Measurements from ENCODE around the gene CAB39.

CAB39 gene

DNA sequence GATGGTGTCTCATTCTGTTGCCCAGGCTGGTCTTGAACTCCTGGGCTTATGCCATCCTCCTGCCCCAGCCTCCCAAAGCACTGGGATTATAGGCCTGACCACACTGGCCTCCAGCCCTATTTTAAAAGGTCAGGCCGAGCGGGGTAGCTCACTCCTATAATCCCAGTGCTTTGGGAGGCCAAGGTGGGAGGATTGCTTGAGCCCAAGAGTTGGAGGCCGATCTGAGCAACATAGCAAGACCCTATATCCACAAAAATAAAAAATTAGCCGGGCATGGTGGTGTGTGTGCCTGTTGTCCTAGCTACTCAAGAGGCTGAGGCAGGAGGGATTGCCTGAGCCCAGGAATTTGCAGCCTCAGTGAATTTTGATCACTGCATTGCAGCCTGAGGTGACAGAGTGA, 3.9 kb downstream of the CAB39 start:
- H3K27me3 ChIP-seq (ENCODE audit: insufficient read depth, poor library complexity, severe bottlenecking) = no peaks in the 10 kb centered on the region
- no peaks in the 10 kb centered on the region for H3K9me3 ChIP-seq (ENCODE audit: severe bottlenecking)
- DNase-seq (ENCODE audit: low spot score) (no peak), ATAC-seq (ENCODE audit: low read depth) (no peak)
- no peak overlapping the region for H3K4me3 ChIP-seq (ENCODE audit: severe bottlenecking)
- H3K36me3 ChIP-seq (ENCODE audit: low read depth) = peaks cover 51% of the 10 kb centered on the region
- TF ChIP-seq, protein P1, sequence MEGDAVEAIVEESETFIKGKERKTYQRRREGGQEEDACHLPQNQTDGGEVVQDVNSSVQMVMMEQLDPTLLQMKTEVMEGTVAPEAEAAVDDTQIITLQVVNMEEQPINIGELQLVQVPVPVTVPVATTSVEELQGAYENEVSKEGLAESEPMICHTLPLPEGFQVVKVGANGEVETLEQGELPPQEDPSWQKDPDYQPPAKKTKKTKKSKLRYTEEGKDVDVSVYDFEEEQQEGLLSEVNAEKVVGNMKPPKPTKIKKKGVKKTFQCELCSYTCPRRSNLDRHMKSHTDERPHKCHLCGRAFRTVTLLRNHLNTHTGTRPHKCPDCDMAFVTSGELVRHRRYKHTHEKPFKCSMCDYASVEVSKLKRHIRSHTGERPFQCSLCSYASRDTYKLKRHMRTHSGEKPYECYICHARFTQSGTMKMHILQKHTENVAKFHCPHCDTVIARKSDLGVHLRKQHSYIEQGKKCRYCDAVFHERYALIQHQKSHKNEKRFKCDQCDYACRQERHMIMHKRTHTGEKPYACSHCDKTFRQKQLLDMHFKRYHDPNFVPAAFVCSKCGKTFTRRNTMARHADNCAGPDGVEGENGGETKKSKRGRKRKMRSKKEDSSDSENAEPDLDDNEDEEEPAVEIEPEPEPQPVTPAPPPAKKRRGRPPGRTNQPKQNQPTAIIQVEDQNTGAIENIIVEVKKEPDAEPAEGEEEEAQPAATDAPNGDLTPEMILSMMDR (IDR thresholded peaks at IDR 0.05; ENCODE audit: poor library complexity, severe bottlenecking) = no peak
- H3K27ac ChIP-seq (ENCODE audit: poor library complexity, severe bottlenecking) = no peak overlapping the region
- H3K4me1 ChIP-seq (ENCODE audit: insufficient read depth, poor library complexity, severe bottlenecking) = peaks cover 41% of the 10 kb centered on the region

DNA sequence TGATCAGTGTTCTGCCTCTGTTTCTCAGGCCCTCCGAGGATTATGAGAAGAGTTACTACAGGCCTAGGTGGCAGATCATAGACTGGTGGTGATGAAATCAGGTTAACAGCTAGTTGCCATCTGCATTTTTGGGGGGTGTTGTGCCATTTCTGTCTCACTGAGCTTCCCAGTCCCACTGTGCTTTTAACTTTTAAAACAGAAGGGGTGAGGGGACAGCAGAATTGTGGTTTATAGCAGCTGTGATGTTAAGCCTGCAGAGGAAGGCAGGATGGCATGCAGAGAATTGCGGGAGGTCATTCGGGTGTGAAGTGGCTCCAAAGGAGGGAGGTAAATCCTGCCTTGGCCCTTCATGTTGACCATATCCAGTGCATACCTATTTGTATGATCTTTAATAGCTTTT, 5.0 kb downstream of the CAB39 start:
- Histone ChIP-seq H3K27ac (ENCODE audit: poor library complexity, severe bottlenecking) (no peak overlapping the region), H3K4me1 (ENCODE audit: insufficient read depth, poor library complexity, severe bottlenecking) (peaks cover 45% of the 10 kb centered on the region), H3K9me3 (ENCODE audit: severe bottlenecking) (no peaks in the 10 kb centered on the region), H3K27me3 (ENCODE audit: insufficient read depth, poor library complexity, severe bottlenecking) (no peaks in the 10 kb centered on the region), H3K4me3 (ENCODE audit: severe bottlenecking) (no peak overlapping the region), H3K36me3 (ENCODE audit: low read depth) (peaks cover 60% of the 10 kb centered on the region)
- ATAC-seq (ENCODE audit: low read depth) = no peak
- no peak for DNase-seq (ENCODE audit: low spot score)
- TF ChIP-seq, protein P1 (IDR thresholded peaks at IDR 0.05; ENCODE audit: poor library complexity, severe bottlenecking) = no peak

DNA sequence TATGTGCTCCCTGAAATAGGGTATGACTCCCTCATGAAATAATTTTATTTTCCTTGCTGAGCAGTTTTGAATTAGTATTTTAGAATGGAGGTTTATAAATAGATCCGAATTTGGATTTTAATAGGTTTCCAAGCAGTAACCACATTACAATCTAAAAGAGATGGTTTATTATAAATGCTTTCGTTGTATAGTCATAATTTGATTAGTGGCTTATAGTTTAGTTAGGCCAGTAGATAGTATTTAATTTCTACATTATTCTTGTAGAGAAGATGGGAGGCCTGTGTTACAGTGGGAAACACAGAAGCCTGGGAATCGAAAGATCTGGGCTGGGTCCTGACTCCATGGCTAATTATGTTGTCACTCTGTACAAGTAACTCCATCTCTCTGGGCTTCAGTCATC, 6.7 kb downstream of the CAB39 start:
- Histone ChIP-seq H3K36me3 (ENCODE audit: low read depth) (peaks cover 75% of the 10 kb centered on the region), H3K9me3 (ENCODE audit: severe bottlenecking) (no peaks in the 10 kb centered on the region), H3K4me3 (ENCODE audit: severe bottlenecking) (no peak overlapping the region), H3K27me3 (ENCODE audit: insufficient read depth, poor library complexity, severe bottlenecking) (no peaks in the 10 kb centered on the region), H3K27ac (ENCODE audit: poor library complexity, severe bottlenecking) (no peak overlapping the region), H3K4me1 (ENCODE audit: insufficient read depth, poor library complexity, severe bottlenecking) (peaks cover 54% of the 10 kb centered on the region)
- TF ChIP-seq, protein P1 (IDR thresholded peaks at IDR 0.05; ENCODE audit: poor library complexity, severe bottlenecking) = no peak
- ATAC-seq (ENCODE audit: low read depth) (no peak), DNase-seq (ENCODE audit: low spot score) (no peak)

DNA sequence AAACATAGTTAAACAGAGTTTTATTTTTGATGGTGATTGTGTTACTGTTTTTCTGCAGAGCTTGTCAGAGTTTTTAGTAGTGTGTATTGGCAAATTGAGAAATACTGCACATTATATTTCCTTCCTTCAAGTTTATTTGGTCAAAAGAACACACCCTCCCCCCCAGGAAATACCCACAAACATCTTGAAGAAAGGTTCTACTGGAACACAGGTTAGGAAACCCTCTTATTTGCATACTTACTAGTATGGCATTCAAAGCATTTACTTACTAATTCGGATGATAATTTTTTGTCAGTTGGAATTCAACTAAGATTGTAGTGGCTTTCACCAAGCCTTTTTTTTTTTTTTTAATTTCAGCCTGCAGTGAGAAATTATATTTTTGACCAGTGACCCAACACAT, 9.1 kb downstream of the CAB39 start:
- Histone ChIP-seq H3K36me3 (ENCODE audit: low read depth) (peaks cover 63% of the 10 kb centered on the region), H3K9me3 (ENCODE audit: severe bottlenecking) (no peaks in the 10 kb centered on the region), H3K27me3 (ENCODE audit: insufficient read depth, poor library complexity, severe bottlenecking) (no peaks in the 10 kb centered on the region), H3K4me3 (ENCODE audit: severe bottlenecking) (no peak overlapping the region), H3K27ac (ENCODE audit: poor library complexity, severe bottlenecking) (peak overlapping the region; percentile 32), H3K4me1 (ENCODE audit: insufficient read depth, poor library complexity, severe bottlenecking) (peaks cover 33% of the 10 kb centered on the region)
- TF ChIP-seq, protein P1 (IDR thresholded peaks at IDR 0.05; ENCODE audit: poor library complexity, severe bottlenecking) = no peak
- ATAC-seq (ENCODE audit: low read depth) (peak; percentile 64), DNase-seq (ENCODE audit: low spot score) (no peak)

DNA sequence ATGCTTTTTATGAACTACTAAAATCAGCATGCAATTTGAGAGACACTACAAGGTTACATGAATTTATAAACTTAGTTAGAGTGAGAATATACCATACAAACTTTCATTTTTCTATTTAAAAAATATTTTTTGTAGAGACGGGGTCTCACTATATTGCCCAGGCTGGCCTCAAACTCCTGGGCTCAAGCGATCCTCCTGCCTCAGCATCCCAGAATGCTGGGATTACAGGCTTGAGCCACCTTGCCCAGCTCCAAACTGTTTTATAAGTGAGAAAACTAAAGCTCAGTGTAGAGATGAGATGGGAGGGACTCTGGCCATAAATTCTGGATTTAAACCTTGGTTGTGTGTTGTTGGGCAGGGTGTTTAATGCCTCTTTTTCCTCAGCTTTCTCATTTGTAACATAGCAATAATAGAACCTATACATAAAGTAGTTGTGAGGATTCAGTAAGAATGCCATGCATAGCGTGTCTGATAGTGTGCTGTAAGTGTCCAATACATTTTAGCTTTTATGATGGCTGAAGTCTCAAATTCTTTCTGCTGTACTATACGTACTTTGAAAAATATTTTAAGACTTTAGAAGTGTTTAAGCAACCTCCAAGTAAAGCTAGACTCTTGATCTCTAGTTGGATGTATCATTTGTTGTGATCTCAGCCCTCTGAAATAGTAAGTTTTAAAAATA, 9.7 kb downstream of the CAB39 start:
- no peak for DNase-seq (ENCODE audit: low spot score)
- Histone ChIP-seq H3K27ac (ENCODE audit: poor library complexity, severe bottlenecking) (peak overlapping the region; percentile 32), H3K9me3 (ENCODE audit: severe bottlenecking) (no peaks in the 10 kb centered on the region), H3K4me3 (ENCODE audit: severe bottlenecking) (no peak overlapping the region), H3K4me1 (ENCODE audit: insufficient read depth, poor library complexity, severe bottlenecking) (peaks cover 29% of the 10 kb centered on the region), H3K27me3 (ENCODE audit: insufficient read depth, poor library complexity, severe bottlenecking) (no peaks in the 10 kb centered on the region), H3K36me3 (ENCODE audit: low read depth) (peaks cover 59% of the 10 kb centered on the region)
- ATAC-seq (ENCODE audit: low read depth) = no peak
- TF ChIP-seq, protein P1 (IDR thresholded peaks at IDR 0.05; ENCODE audit: poor library complexity, severe bottlenecking) = no peak
